A673 (cell line): ENCODE measurements around the gene JOSD1. TPM values are rescaled to one million over a fixed set of nuclear protein-coding genes. Genes with fewer than 3 reads are reported as not detected.

Experiments used
- BruUV-seq: library from RNA; stranded (reverse); fragments of 400-500 nt; replicated peaks from 2 replicates; lab custom pipeline; 2021; lab: Mats Ljungman, UMichigan
- CTCF ChIA-PET: fragments of 300-600 bp; sonication (Branson Sonifier 250); formaldehyde crosslinking; loops from one replicate; lab custom pipeline; 2022; ENCODE audit warnings: antibody characterized with exemption; lab: Charles Lee
- POLR2A ChIA-PET: fragments of 300-600 bp; sonication (Branson Sonifier 250); formaldehyde crosslinking; loops from one replicate; lab custom pipeline; 2022; ENCODE audit warnings: antibody characterized with exemption; ENCODE audit not compliant: low non-redundant PET; lab: Charles Lee
- DNase-seq: peaks from one replicate; pipeline ENCODE4 v3.0.0-alpha.2; 2015; ENCODE audit warnings: low spot score
- H3K27ac ChIP-seq: fragments of 200-600 bp; sonication (generic); 2 replicates; pipeline ENCODE4 v1.5.1; 2016; ENCODE audit warnings: mixed run types, low read depth, mild to moderate bottlenecking, mixed read lengths, antibody characterized with exemption, low read length; ENCODE audit not compliant: poor library complexity, severe bottlenecking
- H3K27me3 ChIP-seq: fragments of 200-600 bp; sonication (generic); replicated peaks from 2 replicates; pipeline ENCODE4 v1.6.1; 2017; ENCODE audit warnings: mixed run types, low read depth, mild to moderate bottlenecking, mixed read lengths, antibody characterized with exemption, low read length; ENCODE audit not compliant: insufficient read depth, poor library complexity
- H3K36me3 ChIP-seq: fragments of 200-600 bp; sonication (generic); 2 replicates; pipeline ENCODE4 v1.6.1; 2016; ENCODE audit warnings: mixed run types, mild to moderate bottlenecking, mixed read lengths, antibody characterized with exemption, low read length; ENCODE audit not compliant: insufficient read depth, poor library complexity, severe bottlenecking
- H3K4me1 ChIP-seq: fragments of 200-600 bp; sonication (generic); 2 replicates; pipeline ENCODE4 v1.6.1; 2017; ENCODE audit warnings: mixed run types, mild to moderate bottlenecking, mixed read lengths, antibody characterized with exemption, low read length; ENCODE audit not compliant: insufficient read depth, poor library complexity, severe bottlenecking
- H3K4me3 ChIP-seq: fragments of 200-600 bp; sonication (generic); 2 replicates; pipeline ENCODE4 v1.5.1; 2016; ENCODE audit warnings: low read depth, mixed run types, mild to moderate bottlenecking, mixed read lengths, low read length; ENCODE audit not compliant: poor library complexity, severe bottlenecking
- H3K9me3 ChIP-seq: fragments of 200-600 bp; sonication (generic); 2 replicates; pipeline ENCODE4 v1.6.1; 2016; ENCODE audit warnings: mixed run types, low read depth, mild to moderate bottlenecking, mixed read lengths, antibody characterized with exemption, low read length; ENCODE audit not compliant: poor library complexity, severe bottlenecking
- EZH2 ChIP-seq: fragments of 200-600 bp; sonication (generic); IDR thresholded peaks from 2 replicates; pipeline ENCODE4 v1.6.1; 2017; ENCODE audit warnings: borderline replicate concordance, low read depth, mild to moderate bottlenecking, mixed read lengths, antibody characterized with exemption, low read length; ENCODE audit not compliant: poor library complexity, severe bottlenecking
- intact Hi-C: fragments of 100-400 bp; cut with micrococcal nuclease; formaldehyde crosslinking; loops from one replicate; pipeline ENCODE4 v1.10.0; 2022; ENCODE audit not compliant: unreplicated experiment
- total RNA-seq: library from RNA; stranded (reverse); gene quantifications from 2 replicates; pipeline ENCODE4 v1.2.3, GENCODE V29; 2021
- TF ChIP-seq, protein P1 (sequence below): fragments of 300-800, 200-600 bp; sonication (generic); conservative IDR thresholded peaks from 2 replicates; pipeline ENCODE4 v1.5.1; 2017; ENCODE audit warnings: low read depth, mild to moderate bottlenecking, antibody characterized with exemption, low read length, moderate library complexity, mixed read lengths

JOSD1 gene
- total RNA-seq, 1 experiment from 2014 or later, result 53.1 TPM

DNA sequence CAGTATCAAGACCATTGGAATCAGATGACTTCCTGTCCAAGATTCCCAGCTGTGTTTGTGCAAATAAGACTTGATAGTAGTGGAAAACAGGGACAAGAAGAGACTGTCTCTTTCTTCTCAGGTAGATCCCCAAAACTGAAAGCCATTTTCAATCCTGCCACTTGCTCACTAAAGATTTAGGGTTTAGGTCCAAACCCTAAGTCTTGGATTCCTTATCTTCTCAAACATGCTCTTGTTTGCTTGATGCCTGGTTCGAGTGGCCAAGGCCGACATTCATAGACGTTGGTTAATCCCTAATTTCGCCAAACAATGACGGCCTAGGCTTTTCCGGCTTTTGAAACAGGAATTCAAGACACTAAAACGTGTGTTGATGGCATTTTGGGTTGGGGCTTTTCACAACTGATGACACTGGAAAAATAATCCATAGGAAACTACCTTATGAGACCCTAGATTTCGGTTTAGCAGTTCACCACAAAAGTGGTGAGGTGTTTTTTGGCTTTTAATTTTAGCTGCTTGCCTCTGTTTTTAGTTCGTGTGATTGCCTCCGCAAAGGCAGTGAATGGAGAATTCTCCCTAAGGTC lies 4.0 kb upstream of the JOSD1 start:
- peak overlapping the region; percentile 31 for H3K4me3 ChIP-seq
- DNase-seq, result peak; percentile 24
- intact Hi-C loops, result loop anchor here (10.0 kb wide), 1 partner anchor 200 kb away; the partner anchor contains the start of gene DDX17
- no peaks in the 10 kb centered on the region for H3K9me3 ChIP-seq
- H3K27ac ChIP-seq, result peak overlapping the region; percentile 82
- CTCF ChIA-PET, result no interaction called here
- BruUV-seq, result no TSS peak
- H3K27me3 ChIP-seq, result no peaks in the 10 kb centered on the region
- H3K36me3 ChIP-seq, result peaks cover 3% of the 10 kb centered on the region
- POLR2A ChIA-PET, result no interaction called here
- TF ChIP-seq, protein P1, sequence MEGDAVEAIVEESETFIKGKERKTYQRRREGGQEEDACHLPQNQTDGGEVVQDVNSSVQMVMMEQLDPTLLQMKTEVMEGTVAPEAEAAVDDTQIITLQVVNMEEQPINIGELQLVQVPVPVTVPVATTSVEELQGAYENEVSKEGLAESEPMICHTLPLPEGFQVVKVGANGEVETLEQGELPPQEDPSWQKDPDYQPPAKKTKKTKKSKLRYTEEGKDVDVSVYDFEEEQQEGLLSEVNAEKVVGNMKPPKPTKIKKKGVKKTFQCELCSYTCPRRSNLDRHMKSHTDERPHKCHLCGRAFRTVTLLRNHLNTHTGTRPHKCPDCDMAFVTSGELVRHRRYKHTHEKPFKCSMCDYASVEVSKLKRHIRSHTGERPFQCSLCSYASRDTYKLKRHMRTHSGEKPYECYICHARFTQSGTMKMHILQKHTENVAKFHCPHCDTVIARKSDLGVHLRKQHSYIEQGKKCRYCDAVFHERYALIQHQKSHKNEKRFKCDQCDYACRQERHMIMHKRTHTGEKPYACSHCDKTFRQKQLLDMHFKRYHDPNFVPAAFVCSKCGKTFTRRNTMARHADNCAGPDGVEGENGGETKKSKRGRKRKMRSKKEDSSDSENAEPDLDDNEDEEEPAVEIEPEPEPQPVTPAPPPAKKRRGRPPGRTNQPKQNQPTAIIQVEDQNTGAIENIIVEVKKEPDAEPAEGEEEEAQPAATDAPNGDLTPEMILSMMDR, result no peak
- no peak for TF ChIP-seq EZH2
- peaks cover 28% of the 10 kb centered on the region for H3K4me1 ChIP-seq

- no peak for TF ChIP-seq EZH2
- TF ChIP-seq, protein P1, result no peak
- BruUV-seq, result no TSS peak
- Histone ChIP-seq H3K27me3 (no peaks in the 10 kb centered on the region), H3K36me3 (peaks cover 4% of the 10 kb centered on the region), H3K9me3 (no peaks in the 10 kb centered on the region), H3K4me3 (peak overlapping the region; percentile 94), H3K27ac (peak overlapping the region; percentile 96), H3K4me1 (peaks cover 31% of the 10 kb centered on the region)
- intact Hi-C loops, result loop anchor here (10.0 kb wide), 1 partner anchor 196 kb away; the partner anchor contains the start of gene DDX17
- ChIA-PET CTCF (interaction anchor here (0.6 kb wide), 1 partner anchor 254 kb away, joined by 8 read pairs; no protein-coding TSS in a partner anchor), POLR2A (no interaction called here)
- DNase-seq, result no peak
These were observed 414 bp downstream of the JOSD1 start for GRCh38 chr22:38700270-38700788.

- no peaks in the 10 kb centered on the region for H3K9me3 ChIP-seq
- peaks cover 28% of the 10 kb centered on the region for H3K4me1 ChIP-seq
- peaks cover 4% of the 10 kb centered on the region for H3K36me3 ChIP-seq
- TF ChIP-seq EZH2, result no peak
- TF ChIP-seq, protein P1, result no peak; the same call in 1 of the 2 replicates
- intact Hi-C loops, result loop anchor here (10.0 kb wide), 1 partner anchor 195 kb away; the partner anchor contains the start of gene DDX17
- peak overlapping the region; percentile 96 for H3K27ac ChIP-seq
- no peaks in the 10 kb centered on the region for H3K27me3 ChIP-seq
- ChIA-PET CTCF (interaction anchor here (0.6 to 1.0 kb wide), 2 partner anchors 18 to 253 kb away, joined by 3 to 8 read pairs; partner anchors contain the start of gene TOMM22), POLR2A (no interaction called here)
- TSS peak; percentile 82 for BruUV-seq
- peak; percentile 43 for DNase-seq
- H3K4me3 ChIP-seq, result peak overlapping the region; percentile 94
These were observed 959 bp downstream of the JOSD1 start for GRCh38 chr22:38699784-38700183.
